ENCODE data around the gene APBB2.

Gene APBB2

DNA sequence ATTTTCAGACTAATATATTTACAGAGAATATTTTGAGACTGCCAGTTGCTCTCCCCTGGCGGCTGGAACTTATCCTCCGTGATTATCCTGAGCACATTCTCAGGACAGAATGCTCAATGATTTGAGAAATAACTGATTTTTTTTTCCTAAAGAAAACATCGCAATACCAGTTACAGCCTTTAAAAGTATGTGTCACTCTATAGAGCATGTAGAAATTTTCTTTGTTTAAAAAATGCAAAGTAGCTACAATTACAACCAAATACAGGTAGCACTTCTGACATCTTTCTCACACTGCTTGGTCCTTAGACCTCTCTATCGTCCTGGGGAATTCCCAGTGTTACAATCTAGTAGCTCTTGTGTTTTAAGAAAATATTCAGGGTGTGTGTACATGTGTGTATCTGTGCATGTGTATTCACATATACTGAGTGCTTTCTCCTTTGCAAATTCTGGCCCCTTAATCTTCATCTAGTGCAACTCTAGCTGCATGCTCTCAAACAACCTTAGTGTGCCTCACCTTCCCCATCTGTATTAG lies 13.8 kb downstream of the APBB2 start:
- in situ Hi-C loops (cut with MboI; ENCODE audit: low sequenced_read_pairs, unreplicated experiment), result no loop called here
- no peak for DNase-seq (ENCODE audit: low spot score)
- TF ChIP-seq, protein P1, sequence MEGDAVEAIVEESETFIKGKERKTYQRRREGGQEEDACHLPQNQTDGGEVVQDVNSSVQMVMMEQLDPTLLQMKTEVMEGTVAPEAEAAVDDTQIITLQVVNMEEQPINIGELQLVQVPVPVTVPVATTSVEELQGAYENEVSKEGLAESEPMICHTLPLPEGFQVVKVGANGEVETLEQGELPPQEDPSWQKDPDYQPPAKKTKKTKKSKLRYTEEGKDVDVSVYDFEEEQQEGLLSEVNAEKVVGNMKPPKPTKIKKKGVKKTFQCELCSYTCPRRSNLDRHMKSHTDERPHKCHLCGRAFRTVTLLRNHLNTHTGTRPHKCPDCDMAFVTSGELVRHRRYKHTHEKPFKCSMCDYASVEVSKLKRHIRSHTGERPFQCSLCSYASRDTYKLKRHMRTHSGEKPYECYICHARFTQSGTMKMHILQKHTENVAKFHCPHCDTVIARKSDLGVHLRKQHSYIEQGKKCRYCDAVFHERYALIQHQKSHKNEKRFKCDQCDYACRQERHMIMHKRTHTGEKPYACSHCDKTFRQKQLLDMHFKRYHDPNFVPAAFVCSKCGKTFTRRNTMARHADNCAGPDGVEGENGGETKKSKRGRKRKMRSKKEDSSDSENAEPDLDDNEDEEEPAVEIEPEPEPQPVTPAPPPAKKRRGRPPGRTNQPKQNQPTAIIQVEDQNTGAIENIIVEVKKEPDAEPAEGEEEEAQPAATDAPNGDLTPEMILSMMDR (IDR thresholded peaks at IDR 0.05; ENCODE audit: borderline replicate concordance, control extremely low read depth, extremely low read depth, insufficient read depth, missing control alignments), result no peak

DNA sequence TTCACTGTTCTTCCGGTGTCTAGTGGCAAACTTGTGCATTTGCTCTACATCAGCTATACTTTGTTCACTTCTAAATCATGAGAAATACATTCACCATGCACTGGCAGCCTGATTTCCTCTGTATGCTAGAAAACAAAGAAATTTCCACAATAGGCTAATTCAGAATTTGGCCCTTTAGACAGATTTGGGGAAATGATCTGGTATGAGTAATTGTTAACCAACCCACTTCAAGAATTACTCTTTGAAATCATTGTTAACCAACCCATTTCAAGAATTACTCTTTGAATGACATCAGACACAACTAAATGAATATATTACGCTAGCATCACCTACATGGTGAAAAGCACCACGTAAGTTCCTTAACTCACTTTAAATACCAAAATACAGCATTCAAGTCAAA lies 14.6 kb downstream of the APBB2 start:
- TF ChIP-seq, protein P1 (IDR thresholded peaks at IDR 0.05; ENCODE audit: borderline replicate concordance, control extremely low read depth, extremely low read depth, insufficient read depth, missing control alignments), result no peak
- no peak for DNase-seq (ENCODE audit: low spot score)
- in situ Hi-C loops (cut with MboI; ENCODE audit: low sequenced_read_pairs, unreplicated experiment), result no loop called here

DNA sequence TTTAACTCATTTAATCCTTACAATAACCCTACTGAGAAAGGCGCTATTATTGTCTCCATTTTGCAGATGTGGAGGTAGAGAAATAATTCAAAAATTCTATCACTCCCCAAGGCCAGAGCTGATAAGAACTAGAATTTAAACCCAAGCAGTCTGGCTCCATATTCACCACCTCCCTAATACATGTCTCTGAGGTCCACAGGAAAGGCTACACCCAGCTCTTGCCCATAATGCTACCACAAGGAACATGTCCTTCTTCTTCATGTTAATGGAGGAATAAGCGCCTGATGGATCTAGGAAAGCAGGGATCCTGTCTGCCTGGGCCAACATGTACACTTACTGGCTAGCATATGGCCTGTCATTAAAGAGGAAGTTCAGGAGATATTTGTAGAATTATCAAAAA lies 16.3 kb downstream of the APBB2 start:
- TF ChIP-seq, protein P1 (IDR thresholded peaks at IDR 0.05; ENCODE audit: borderline replicate concordance, control extremely low read depth, extremely low read depth, insufficient read depth, missing control alignments), result no peak
- in situ Hi-C loops (cut with MboI; ENCODE audit: low sequenced_read_pairs, unreplicated experiment), result no loop called here
- DNase-seq (ENCODE audit: low spot score), result no peak

DNA sequence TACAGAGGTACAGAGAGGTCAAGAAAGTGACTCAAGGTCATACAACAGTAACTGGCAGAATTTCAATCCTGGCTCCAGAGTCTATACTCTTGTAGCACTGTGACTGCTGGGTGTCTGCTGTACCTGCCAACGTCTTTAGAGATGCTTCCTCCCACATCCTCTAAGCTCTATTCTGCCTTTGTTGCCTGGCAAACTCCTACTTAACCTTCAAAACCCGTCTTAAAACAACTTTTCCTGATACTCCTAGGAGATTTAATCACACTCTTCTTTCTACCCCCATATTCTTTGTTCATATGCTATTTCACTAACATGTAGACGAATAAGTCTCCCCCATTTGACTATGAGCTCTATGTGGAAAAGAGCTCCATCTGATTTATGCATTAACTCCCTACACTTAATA lies 16.8 kb downstream of the APBB2 start:
- TF ChIP-seq, protein P1 (IDR thresholded peaks at IDR 0.05; ENCODE audit: borderline replicate concordance, control extremely low read depth, extremely low read depth, insufficient read depth, missing control alignments), result no peak
- in situ Hi-C loops (cut with MboI; ENCODE audit: low sequenced_read_pairs, unreplicated experiment), result no loop called here

DNA sequence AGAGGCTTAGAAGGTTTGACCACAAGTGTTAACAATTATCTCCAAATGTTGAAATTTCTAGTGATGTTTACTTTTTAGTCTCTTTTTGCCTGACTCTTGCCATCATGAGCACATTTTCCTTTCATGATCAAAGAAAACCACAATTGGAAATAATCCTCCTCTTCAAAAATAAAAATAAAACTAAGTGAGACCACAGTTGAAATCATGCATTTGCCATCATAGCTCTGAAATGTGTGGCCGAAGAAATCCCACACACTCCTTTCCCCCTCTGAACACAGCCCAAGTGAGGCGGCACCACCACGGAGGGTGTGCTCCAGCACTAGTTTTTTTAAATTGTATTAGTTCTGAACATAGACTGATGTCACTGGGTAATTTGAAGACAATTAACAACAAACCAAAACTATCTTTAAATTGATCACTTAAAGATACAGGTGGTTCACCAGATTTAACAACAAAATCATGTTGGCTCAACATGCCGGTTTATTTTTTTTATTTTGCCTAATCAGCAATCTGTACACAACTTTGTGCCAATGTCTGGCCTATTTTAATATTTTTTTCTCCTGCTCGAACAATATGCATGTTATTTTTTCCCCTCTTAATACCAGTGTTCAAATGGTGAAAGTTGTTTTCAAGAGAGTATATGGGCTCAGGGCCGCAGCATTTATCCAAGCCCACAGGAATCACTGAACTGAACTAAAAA lies 17.6 kb downstream of the APBB2 start:
- in situ Hi-C loops (cut with MboI; ENCODE audit: low sequenced_read_pairs, unreplicated experiment), result no loop called here
- DNase-seq (ENCODE audit: low spot score), result no peak
- TF ChIP-seq, protein P1 (IDR thresholded peaks at IDR 0.05; ENCODE audit: borderline replicate concordance, control extremely low read depth, extremely low read depth, insufficient read depth, missing control alignments), result no peak

More for the DNA sequence above, 16.8 kb downstream of the APBB2 start:
- DNase-seq (ENCODE audit: low spot score), result no peak

DNA sequence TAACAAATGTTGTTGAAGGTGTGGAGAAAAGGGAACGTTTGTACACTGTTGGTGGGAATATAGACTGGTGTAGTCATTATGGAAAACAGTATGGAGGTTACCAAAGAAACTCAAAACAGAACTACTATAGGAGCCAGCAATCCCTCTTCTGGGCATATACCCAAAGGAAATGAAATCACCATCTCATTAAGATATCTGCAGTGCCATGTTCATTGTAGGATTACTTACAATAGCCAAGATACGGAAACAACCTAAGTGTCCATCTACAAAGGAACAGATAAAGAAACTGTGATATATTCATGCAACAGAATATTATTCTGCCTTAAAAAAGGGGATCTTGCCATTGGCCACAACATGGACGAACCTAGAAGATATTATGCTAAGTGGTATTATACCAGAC lies 22.2 kb downstream of the APBB2 start:
- TF ChIP-seq, protein P1 (IDR thresholded peaks at IDR 0.05; ENCODE audit: borderline replicate concordance, control extremely low read depth, extremely low read depth, insufficient read depth, missing control alignments), result no peak
- no peak for DNase-seq (ENCODE audit: low spot score)
- in situ Hi-C loops (cut with MboI; ENCODE audit: low sequenced_read_pairs, unreplicated experiment), result no loop called here

Data from GM13976 (cell line).